Fibroblast of lung (primary cell): ENCODE results near the gene TAF8. TPM values are rescaled to one million over a fixed set of nuclear protein-coding genes. Genes with fewer than 3 reads are reported as not detected.
A peak's percentile ranks its signal among the peaks of the same experiment; 100 is the strongest.

Source experiments
- DNase-seq, 2 donors: peaks; one replicate each; pipeline versions ENCODE4 v3.0.0 to v3.0.0-alpha.2; 2010; ENCODE audit warnings: low read depth in 2 of 2
- H2AFZ ChIP-seq: 2 replicates; pipeline ENCODE4 v1.5.1; 2012; ENCODE audit warnings: low read length, control low read depth, inconsistent platforms
- H3K27ac ChIP-seq: 2 replicates; pipeline ENCODE4 v1.5.1; 2011; ENCODE audit warnings: low read length, control low read depth; ENCODE audit not compliant: insufficient read depth
- H3K27me3 ChIP-seq: 2 replicates; pipeline ENCODE4 v1.5.1; 2011; ENCODE audit warnings: mild to moderate bottlenecking, low read length; ENCODE audit not compliant: control insufficient read depth, insufficient read depth
- H3K36me3 ChIP-seq: 2 replicates; pipeline ENCODE4 v1.5.1; 2011; ENCODE audit warnings: low read length; ENCODE audit not compliant: control insufficient read depth, insufficient read depth
- H3K4me1 ChIP-seq: 2 replicates; pipeline ENCODE4 v1.5.1; 2011; ENCODE audit warnings: low read length; ENCODE audit not compliant: control insufficient read depth, insufficient read depth; ENCODE audit errors: extremely low read depth
- H3K4me2 ChIP-seq: 2 replicates; pipeline ENCODE4 v1.5.1; 2011; ENCODE audit warnings: low read length, control low read depth; ENCODE audit not compliant: insufficient read depth; ENCODE audit errors: extremely low read depth
- H3K4me3 ChIP-seq, 4 experiments: fragments of 200-600 bp in 1 of 4; sonication (generic) in 1 of 4; replicated peaks in 1 of 4; 2 replicates each; pipeline ENCODE4 v1.5.1; 2011 to 2016; ENCODE audit warnings: low read length in 4 of 4, low read depth in 3 of 4, mild to moderate bottlenecking in 3 of 4, control low read depth in 2 of 4, inconsistent platforms in 1 of 4, mixed read lengths in 1 of 4; ENCODE audit not compliant: insufficient read depth in 1 of 4; ENCODE audit errors: control extremely low read depth in 1 of 4
- H3K79me2 ChIP-seq: 2 replicates; pipeline ENCODE4 v1.5.1; 2012; ENCODE audit warnings: mild to moderate bottlenecking, low read length, inconsistent platforms; ENCODE audit not compliant: control insufficient read depth, insufficient read depth
- H3K9ac ChIP-seq: 2 replicates; pipeline ENCODE4 v1.5.1; 2011; ENCODE audit warnings: mild to moderate bottlenecking, low read length, control low read depth; ENCODE audit not compliant: insufficient read depth
- H3K9me3 ChIP-seq: 2 replicates; pipeline ENCODE4 v1.5.1; 2012; ENCODE audit warnings: low read depth, low read length; ENCODE audit not compliant: control insufficient read depth, insufficient read depth
- H4K20me1 ChIP-seq: 2 replicates; pipeline ENCODE4 v1.5.1; 2011; ENCODE audit warnings: low read length; ENCODE audit not compliant: control insufficient read depth, insufficient read depth; ENCODE audit errors: extremely low read depth
- EZH2 ChIP-seq: IDR thresholded peaks from 2 replicates; pipeline ENCODE4 v1.5.1; 2012; ENCODE audit warnings: low read length, control low read depth, mild to moderate bottlenecking; ENCODE audit errors: missing control alignments
- polyA plus RNA-seq, 2 donors: library from polyadenylated mRNA; depleted of rRNA in 1 of 2; stranded (reverse) in 1 of 2; unstranded in 1 of 2; fragments of >200 nt; gene quantifications; 2 replicates each; pipeline ENCODE4 v1.2.1, GENCODE V29; 2011 to 2012; ENCODE audit warnings: missing spikeins in 1 of 2
- total RNA-seq: library from RNA; depleted of rRNA; stranded (reverse); fragments of >200 nt; gene quantifications from 2 replicates; pipeline ENCODE4 v1.2.1, GENCODE V29; 2014
- TF ChIP-seq, protein P1 (sequence below), 2 donors: IDR thresholded peaks in 1 of 2; conservative IDR thresholded peaks in 1 of 2; 1 replicate in 1 of 2; 2 replicates in 1 of 2; pipeline ENCODE4 v1.5.1; 2011 to 2012; ENCODE audit warnings: low read length in 2 of 2, control low read depth in 1 of 2, inconsistent platforms in 1 of 2, low read depth in 1 of 2, mild to moderate bottlenecking in 1 of 2

The TAF8 gene
- total and polyA plus RNA-seq, 2 donors (not counting 1 experiment from before 2014, with no cell fraction given): 13.9 to 14.0 TPM

DNA sequence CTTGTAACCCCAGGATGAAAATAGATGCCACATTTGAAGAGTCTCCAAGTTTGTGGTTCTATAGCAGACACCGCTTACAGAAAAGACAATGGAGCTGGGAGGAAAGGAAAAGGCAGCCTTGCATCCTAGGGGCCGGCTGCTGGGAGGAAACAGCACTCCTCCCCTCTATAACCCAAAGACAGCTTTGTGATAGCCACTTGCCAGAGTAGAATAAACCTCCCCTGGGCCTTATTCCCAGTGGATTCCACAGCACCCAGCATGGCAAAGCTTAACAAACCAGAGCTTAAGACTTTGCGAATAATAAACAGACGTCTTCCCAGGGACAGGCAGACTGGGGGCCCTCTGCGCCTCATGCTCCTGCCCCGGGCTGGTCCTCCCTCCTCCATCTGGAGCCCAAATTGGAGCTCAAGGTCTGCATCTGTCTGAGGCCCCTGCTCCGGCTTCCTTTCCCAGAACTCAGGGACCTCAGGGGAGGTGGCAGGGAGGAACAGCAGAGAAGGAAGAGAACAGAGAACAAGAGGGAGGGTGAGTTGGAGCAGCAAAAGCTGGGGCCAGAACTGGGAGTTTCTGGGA lies 8.8 kb upstream of the TAF8 start:
- Histone ChIP-seq H3K27me3 (no peaks in the 10 kb centered on the region), H3K27ac (no peak overlapping the region), H3K9me3 (no peaks in the 10 kb centered on the region), H3K4me1 (peaks cover 14% of the 10 kb centered on the region), H2AFZ (no peak overlapping the region), H3K79me2 (no peaks in the 10 kb centered on the region), H3K4me3 (no peak overlapping the region), H3K9ac (no peak overlapping the region), H3K4me2 (no peak overlapping the region), H3K36me3 (no peaks in the 10 kb centered on the region), H4K20me1 (no peaks in the 10 kb centered on the region)
- peak in 1 of 2 donors; percentile 44 for DNase-seq
- TF ChIP-seq EZH2: no peak
- TF ChIP-seq, protein P1, sequence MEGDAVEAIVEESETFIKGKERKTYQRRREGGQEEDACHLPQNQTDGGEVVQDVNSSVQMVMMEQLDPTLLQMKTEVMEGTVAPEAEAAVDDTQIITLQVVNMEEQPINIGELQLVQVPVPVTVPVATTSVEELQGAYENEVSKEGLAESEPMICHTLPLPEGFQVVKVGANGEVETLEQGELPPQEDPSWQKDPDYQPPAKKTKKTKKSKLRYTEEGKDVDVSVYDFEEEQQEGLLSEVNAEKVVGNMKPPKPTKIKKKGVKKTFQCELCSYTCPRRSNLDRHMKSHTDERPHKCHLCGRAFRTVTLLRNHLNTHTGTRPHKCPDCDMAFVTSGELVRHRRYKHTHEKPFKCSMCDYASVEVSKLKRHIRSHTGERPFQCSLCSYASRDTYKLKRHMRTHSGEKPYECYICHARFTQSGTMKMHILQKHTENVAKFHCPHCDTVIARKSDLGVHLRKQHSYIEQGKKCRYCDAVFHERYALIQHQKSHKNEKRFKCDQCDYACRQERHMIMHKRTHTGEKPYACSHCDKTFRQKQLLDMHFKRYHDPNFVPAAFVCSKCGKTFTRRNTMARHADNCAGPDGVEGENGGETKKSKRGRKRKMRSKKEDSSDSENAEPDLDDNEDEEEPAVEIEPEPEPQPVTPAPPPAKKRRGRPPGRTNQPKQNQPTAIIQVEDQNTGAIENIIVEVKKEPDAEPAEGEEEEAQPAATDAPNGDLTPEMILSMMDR (conservative IDR thresholded peaks at IDR 0.05 in 1 of 2, IDR thresholded peaks at IDR 0.05 in 1 of 2; ENCODE audit: low read depth in 1 of 2, low read length in 2 of 2): no peak

DNA sequence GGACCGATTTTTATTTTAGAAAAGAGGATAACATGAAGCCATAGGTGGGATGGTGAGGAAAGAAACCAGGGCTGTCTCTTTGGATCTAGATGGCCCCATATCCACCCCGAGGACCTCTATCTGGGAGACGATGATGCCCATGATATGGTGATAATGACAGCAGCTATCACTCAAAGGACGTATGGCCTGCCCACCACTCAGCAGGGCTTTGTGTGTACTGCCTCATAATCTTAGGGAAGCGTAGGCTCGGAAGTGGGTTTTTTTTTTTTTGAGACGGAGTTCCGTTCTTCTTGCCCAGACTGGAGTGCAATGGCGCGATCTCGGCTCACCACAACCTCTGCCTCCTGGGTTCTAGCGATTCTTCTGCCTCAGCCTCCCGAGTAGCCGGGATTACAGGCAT lies 8.2 kb upstream of the TAF8 start:
- H3K4me3 ChIP-seq: no peak overlapping the region

DNA sequence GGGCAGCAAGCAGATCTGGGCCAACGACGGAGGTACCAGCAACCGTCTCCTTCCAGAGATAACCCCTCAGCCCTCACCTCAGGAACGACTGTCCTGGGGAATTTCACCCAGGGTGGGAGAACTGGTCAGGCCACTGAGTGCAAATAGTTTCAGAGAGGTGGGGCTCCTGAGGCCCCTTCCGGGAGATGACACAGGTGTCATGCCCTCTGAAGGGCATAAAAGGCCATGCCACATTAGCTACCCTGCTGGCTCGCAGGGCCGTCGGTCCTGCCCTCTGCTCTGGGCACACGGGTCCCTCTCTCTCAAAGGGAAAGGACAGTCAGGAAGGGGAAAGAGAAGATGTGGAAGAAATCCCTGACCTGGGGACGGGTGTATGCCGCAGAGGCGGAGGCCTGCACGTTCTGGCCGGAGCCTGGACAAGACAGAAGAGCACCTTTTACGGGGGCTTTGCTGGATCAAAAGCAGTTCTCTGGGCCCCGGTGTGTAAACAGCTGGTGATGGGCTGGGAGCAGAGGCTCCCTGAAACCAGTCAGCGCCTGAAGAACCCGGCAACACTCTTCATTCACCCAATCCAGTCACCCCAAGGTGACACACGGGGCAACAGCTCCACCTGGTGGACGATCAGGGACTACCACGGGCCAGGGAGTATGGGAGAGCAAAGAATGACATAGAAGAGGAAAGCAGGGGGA lies 6.4 kb upstream of the TAF8 start:
- peak; percentile 66 to 83 for DNase-seq
- no peaks in the 10 kb centered on the region for H4K20me1 ChIP-seq
- no peaks in the 10 kb centered on the region for H3K9me3 ChIP-seq
- H3K36me3 ChIP-seq: no peaks in the 10 kb centered on the region
- H3K4me1 ChIP-seq: peaks cover 16% of the 10 kb centered on the region
- H3K27ac ChIP-seq: no peak overlapping the region
- H2AFZ ChIP-seq: no peak overlapping the region
- TF ChIP-seq EZH2: no peak
- TF ChIP-seq, protein P1 (conservative IDR thresholded peaks at IDR 0.05 in 1 of 2, IDR thresholded peaks at IDR 0.05 in 1 of 2; ENCODE audit: low read depth in 1 of 2, low read length in 2 of 2): peak; percentile 98 to 99
- no peak overlapping the region for H3K4me2 ChIP-seq
- peak overlapping the region in 1 of 4 experiments; percentile 2 for H3K4me3 ChIP-seq
- H3K79me2 ChIP-seq: no peaks in the 10 kb centered on the region
- H3K27me3 ChIP-seq: peaks cover 2% of the 10 kb centered on the region
- no peak overlapping the region for H3K9ac ChIP-seq

More for the DNA sequence above, 8.2 kb upstream of the TAF8 start:
- Histone ChIP-seq H3K27ac (no peak overlapping the region), H2AFZ (no peak overlapping the region), H3K9ac (no peak overlapping the region), H3K27me3 (no peaks in the 10 kb centered on the region), H3K4me2 (no peak overlapping the region), H3K4me1 (peaks cover 14% of the 10 kb centered on the region), H3K9me3 (no peaks in the 10 kb centered on the region), H3K79me2 (no peaks in the 10 kb centered on the region), H3K36me3 (no peaks in the 10 kb centered on the region), H4K20me1 (no peaks in the 10 kb centered on the region)
- TF ChIP-seq EZH2: no peak
- TF ChIP-seq, protein P1 (conservative IDR thresholded peaks at IDR 0.05 in 1 of 2, IDR thresholded peaks at IDR 0.05 in 1 of 2; ENCODE audit: low read depth in 1 of 2, low read length in 2 of 2): no peak
- no peak for DNase-seq
